Measurements from ENCODE around the gene RAB3IL1.

Gene RAB3IL1

GRCh38 chr11:61903845-61904244 lies 13.5 kb downstream of the RAB3IL1 start:
- DNase-seq = no peak

- no peak for DNase-seq
Observed at GRCh38 chr11:61902313-61902712, 15.1 kb downstream of the RAB3IL1 start.

GRCh38 chr11:61901397-61901796 lies 16.0 kb downstream of the RAB3IL1 start:
- no peak for DNase-seq

GRCh38 chr11:61900251-61900650 lies 17.1 kb downstream of the RAB3IL1 start:
- DNase-seq = no peak

- DNase-seq = peak; percentile 23
Observed at GRCh38 chr11:61899146-61899841, 18.1 kb downstream of the RAB3IL1 start.

- DNase-seq = no peak
Observed at GRCh38 chr11:61898247-61898582, 19.2 kb downstream of the RAB3IL1 start.

GRCh38 chr11:61897387-61898246 lies 19.7 kb downstream of the RAB3IL1 start:
- DNase-seq = peak; percentile 15

- no peak for DNase-seq
Observed at GRCh38 chr11:61896665-61897386, 20.5 kb downstream of the RAB3IL1 start.

- no peak for DNase-seq
Observed at GRCh38 chr11:61895718-61896059, 21.7 kb downstream of the RAB3IL1 start.

- no peak for DNase-seq
Observed at GRCh38 chr11:61895046-61895717, 22.2 kb downstream of the RAB3IL1 start.

- no peak for DNase-seq
Observed at GRCh38 chr11:61893981-61894380, 23.4 kb downstream of the RAB3IL1 start.

GRCh38 chr11:61892085-61892370 lies 25.3 kb downstream of the RAB3IL1 start:
- DNase-seq = no peak

- no peak for DNase-seq
Observed at GRCh38 chr11:61891331-61892084, 25.9 kb downstream of the RAB3IL1 start, which contains the start of gene FADS3. Gene FADS3, minus strand, starts transcription at chr11:61891545. Its CDS starts 164 bp downstream, at chr11:61891381.

GRCh38 chr11:61890529-61891330 lies 26.6 kb downstream of the RAB3IL1 start:
- no peak for DNase-seq

- no peak for DNase-seq
Observed at GRCh38 chr11:61889831-61890230, 27.5 kb downstream of the RAB3IL1 start.

GRCh38 chr11:61888590-61888989 lies 28.8 kb downstream of the RAB3IL1 start:
- no peak for DNase-seq

- no peak for DNase-seq
Observed at GRCh38 chr11:61887839-61888494, 29.4 kb downstream of the RAB3IL1 start.

GRCh38 chr11:61886643-61887042 lies 30.7 kb downstream of the RAB3IL1 start:
- DNase-seq = no peak

- DNase-seq = no peak
Observed at GRCh38 chr11:61885784-61886580, 31.4 kb downstream of the RAB3IL1 start.

GRCh38 chr11:61885166-61885778 lies 32.1 kb downstream of the RAB3IL1 start:
- DNase-seq = no peak
